ENCODE measurements around the gene CNDP2.

Gene CNDP2

GRCh38 chr18:74503137-74503536 is 7.0 kb downstream of the CNDP2 start:
- H4K20me1 ChIP-seq (ENCODE audit: control insufficient read depth, insufficient read depth, low read depth, low read length), result no peaks in the 10 kb centered on the region; the same call in 1 of the 2 replicates
- H3K4me3 ChIP-seq (ENCODE audit: low read length), result no peak overlapping the region
- H3K9me2 ChIP-seq (replicated peaks; ENCODE audit: control insufficient read depth, low read length), result no peaks in the 10 kb centered on the region
- no peak overlapping the region for H3K4me2 ChIP-seq (ENCODE audit: low read length)
- H3K27me3 ChIP-seq (ENCODE audit: control insufficient read depth, low read length), result no peaks in the 10 kb centered on the region
- H3F3A ChIP-seq (ENCODE audit: control insufficient read depth, insufficient read depth), result peaks cover 5% of the 10 kb centered on the region
- H3K27ac ChIP-seq (ENCODE audit: low read depth, low read length), result no peak overlapping the region
- peaks cover 20% of the 10 kb centered on the region for H3K4me1 ChIP-seq (ENCODE audit: control insufficient read depth, low read length)
- peaks cover 77% of the 10 kb centered on the region for H3K36me3 ChIP-seq (ENCODE audit: control insufficient read depth, low read length)
- TF ChIP-seq CTCF (IDR thresholded peaks at IDR 0.05; ENCODE audit: low read depth, low read length, poor library complexity, severe bottlenecking), result no peak
- no peak for TF ChIP-seq EZH2phosphoT487 (IDR thresholded peaks at IDR 0.05; ENCODE audit: borderline replicate concordance, low read length)
- no peaks in the 10 kb centered on the region for H3K9me3 ChIP-seq (ENCODE audit: control insufficient read depth, insufficient read depth, low read length)
- H3K79me2 ChIP-seq (ENCODE audit: control insufficient read depth, low read length), result peaks cover 61% of the 10 kb centered on the region

- Histone ChIP-seq H3K4me3 (ENCODE audit: low read length) (no peak overlapping the region), H3K27me3 (ENCODE audit: control insufficient read depth, low read length) (no peaks in the 10 kb centered on the region), H4K20me1 (ENCODE audit: control insufficient read depth, insufficient read depth, low read depth, low read length) (no peaks in the 10 kb centered on the region; the same call in 1 of the 2 replicates), H3K9me2 (replicated peaks; ENCODE audit: control insufficient read depth, low read length) (no peaks in the 10 kb centered on the region), H3F3A (ENCODE audit: control insufficient read depth, insufficient read depth) (no peaks in the 10 kb centered on the region), H3K79me2 (ENCODE audit: control insufficient read depth, low read length) (peaks cover 35% of the 10 kb centered on the region), H3K4me1 (ENCODE audit: control insufficient read depth, low read length) (peaks cover 8% of the 10 kb centered on the region), H3K27ac (ENCODE audit: low read depth, low read length) (no peak overlapping the region), H3K9me3 (ENCODE audit: control insufficient read depth, insufficient read depth, low read length) (no peaks in the 10 kb centered on the region), H3K36me3 (ENCODE audit: control insufficient read depth, low read length) (peaks cover 91% of the 10 kb centered on the region), H3K4me2 (ENCODE audit: low read length) (no peak overlapping the region)
- TF ChIP-seq EZH2phosphoT487 (IDR thresholded peaks at IDR 0.05; ENCODE audit: borderline replicate concordance, low read length), result no peak
- TF ChIP-seq CTCF (IDR thresholded peaks at IDR 0.05; ENCODE audit: low read depth, low read length, poor library complexity, severe bottlenecking), result no peak
Measured at GRCh38 chr18:74505776-74506175, 9.6 kb downstream of the CNDP2 start.

- Histone ChIP-seq H3K4me1 (ENCODE audit: control insufficient read depth, low read length) (no peaks in the 10 kb centered on the region), H3K4me3 (ENCODE audit: low read length) (no peak overlapping the region), H3K36me3 (ENCODE audit: control insufficient read depth, low read length) (peaks cover 88% of the 10 kb centered on the region), H3K4me2 (ENCODE audit: low read length) (no peak overlapping the region), H3K27ac (ENCODE audit: low read depth, low read length) (no peak overlapping the region), H3K9me3 (ENCODE audit: control insufficient read depth, insufficient read depth, low read length) (no peaks in the 10 kb centered on the region), H3K9me2 (replicated peaks; ENCODE audit: control insufficient read depth, low read length) (no peaks in the 10 kb centered on the region), H4K20me1 (ENCODE audit: control insufficient read depth, insufficient read depth, low read depth, low read length) (no peaks in the 10 kb centered on the region; the same call in 1 of the 2 replicates), H3F3A (ENCODE audit: control insufficient read depth, insufficient read depth) (no peaks in the 10 kb centered on the region), H3K27me3 (ENCODE audit: control insufficient read depth, low read length) (no peaks in the 10 kb centered on the region), H3K79me2 (ENCODE audit: control insufficient read depth, low read length) (peaks cover 27% of the 10 kb centered on the region)
- no peak for TF ChIP-seq EZH2phosphoT487 (IDR thresholded peaks at IDR 0.05; ENCODE audit: borderline replicate concordance, low read length)
- TF ChIP-seq CTCF (IDR thresholded peaks at IDR 0.05; ENCODE audit: low read depth, low read length, poor library complexity, severe bottlenecking), result no peak
Measured at GRCh38 chr18:74506448-74507084, 10.4 kb downstream of the CNDP2 start.

Measured in DOHH2 (cell line).